Osteocyte (in vitro differentiated cells): ENCODE data around the gene CDKN2B-AS1. TPM values are rescaled to one million over a fixed set of nuclear protein-coding genes. Genes with fewer than 3 reads are reported as not detected.

Experiments
- DNase-seq: peaks from one replicate; pipeline ENCODE4 v3.0.0; 2021; ENCODE audit warnings: mixed read lengths; ENCODE audit not compliant: unreplicated experiment; ENCODE audit errors: extremely low spot score
- H3K27ac Mint-ChIP-seq: one replicate; pipeline ENCODE4 v1.8.0; 2021; ENCODE audit warnings: mild to moderate bottlenecking, mixed read lengths; ENCODE audit not compliant: unreplicated experiment
- H3K27me3 Mint-ChIP-seq: one replicate; pipeline ENCODE4 v1.8.0; 2021; ENCODE audit warnings: mixed read lengths; ENCODE audit not compliant: unreplicated experiment
- H3K36me3 Mint-ChIP-seq: one replicate; pipeline ENCODE4 v1.8.0; 2021; ENCODE audit warnings: mixed read lengths; ENCODE audit not compliant: unreplicated experiment
- H3K4me1 Mint-ChIP-seq: one replicate; pipeline ENCODE4 v1.8.0; 2021; ENCODE audit warnings: mixed read lengths; ENCODE audit not compliant: unreplicated experiment
- H3K4me3 Mint-ChIP-seq: one replicate; pipeline ENCODE4 v1.8.0; 2021; ENCODE audit warnings: mild to moderate bottlenecking, moderate library complexity, mixed read lengths; ENCODE audit not compliant: unreplicated experiment
- H3K9me3 Mint-ChIP-seq: one replicate; pipeline ENCODE4 v1.8.0; 2021; ENCODE audit warnings: mixed read lengths; ENCODE audit not compliant: unreplicated experiment
- CTCF ChIP-seq: fragments of 200-600 bp; sonication (generic); IDR thresholded peaks from 2 replicates; pipeline ENCODE4 v1.5.0; 2021; ENCODE audit warnings: antibody characterized with exemption, mild to moderate bottlenecking, moderate library complexity
- total RNA-seq: library from RNA; stranded (reverse); gene quantifications from 2 replicates; pipeline ENCODE4 v1.2.1, GENCODE V29; 2021

Gene CDKN2B-AS1
- total RNA-seq, 1 donor from 2014 or later = 4.0 TPM

GRCh38 chr9:22138956-22139660 is 144.5 kb downstream of the CDKN2B-AS1 start:
- no peak for TF ChIP-seq CTCF
- peaks cover 4% of the 10 kb centered on the region for H3K9me3 Mint-ChIP-seq
- no peak overlapping the region for H3K27ac Mint-ChIP-seq
- H3K4me3 Mint-ChIP-seq = no peak overlapping the region
- no peaks in the 10 kb centered on the region for H3K27me3 Mint-ChIP-seq
- H3K36me3 Mint-ChIP-seq = peaks cover 3% of the 10 kb centered on the region
- no peak for DNase-seq
- peaks cover 26% of the 10 kb centered on the region for H3K4me1 Mint-ChIP-seq

GRCh38 chr9:22141908-22142307 is 147.3 kb downstream of the CDKN2B-AS1 start:
- H3K27ac Mint-ChIP-seq = peak overlapping the region; percentile 24
- no peak for DNase-seq
- no peak overlapping the region for H3K4me3 Mint-ChIP-seq
- TF ChIP-seq CTCF = no peak
- H3K4me1 Mint-ChIP-seq = peaks cover 19% of the 10 kb centered on the region
- H3K36me3 Mint-ChIP-seq = peaks cover 3% of the 10 kb centered on the region
- H3K9me3 Mint-ChIP-seq = peaks cover 4% of the 10 kb centered on the region
- H3K27me3 Mint-ChIP-seq = peaks cover 4% of the 10 kb centered on the region

GRCh38 chr9:22142671-22143070 is 148.1 kb downstream of the CDKN2B-AS1 start:
- no peaks in the 10 kb centered on the region for H3K9me3 Mint-ChIP-seq
- H3K4me1 Mint-ChIP-seq = peaks cover 18% of the 10 kb centered on the region
- H3K27me3 Mint-ChIP-seq = peaks cover 8% of the 10 kb centered on the region
- DNase-seq = no peak
- no peak overlapping the region for H3K27ac Mint-ChIP-seq
- peaks cover 1% of the 10 kb centered on the region for H3K36me3 Mint-ChIP-seq
- TF ChIP-seq CTCF = no peak
- H3K4me3 Mint-ChIP-seq = no peak overlapping the region

GRCh38 chr9:22143799-22144625 is 149.4 kb downstream of the CDKN2B-AS1 start:
- no peak for TF ChIP-seq CTCF
- Mint-ChIP-seq H3K27ac (no peak overlapping the region), H3K4me1 (peaks cover 20% of the 10 kb centered on the region), H3K9me3 (no peaks in the 10 kb centered on the region), H3K36me3 (peaks cover 1% of the 10 kb centered on the region), H3K4me3 (no peak overlapping the region), H3K27me3 (peaks cover 11% of the 10 kb centered on the region)
- DNase-seq = no peak

- H3K27ac Mint-ChIP-seq = no peak overlapping the region
- peaks cover 1% of the 10 kb centered on the region for H3K36me3 Mint-ChIP-seq
- no peaks in the 10 kb centered on the region for H3K9me3 Mint-ChIP-seq
- TF ChIP-seq CTCF = no peak
- H3K27me3 Mint-ChIP-seq = peaks cover 18% of the 10 kb centered on the region
- DNase-seq = no peak
- H3K4me1 Mint-ChIP-seq = peaks cover 16% of the 10 kb centered on the region
- no peak overlapping the region for H3K4me3 Mint-ChIP-seq
Observed at GRCh38 chr9:22146604-22147003, 152.0 kb downstream of the CDKN2B-AS1 start.
